Subcutaneous adipose tissue (tissue), 4 donors: ENCODE measurements around the gene IMPDH2. TPM values are rescaled to one million over a fixed set of nuclear protein-coding genes. Genes with fewer than 3 reads are reported as not detected.

ENCODE experiments used
- total RNA-seq, 4 donors: library from RNA; depleted of rRNA; stranded (reverse); fragments of >200 nt; gene quantifications; one replicate each; pipeline ENCODE4 v1.1.0, GENCODE V29; 2016
- TF ChIP-seq, protein P1 (sequence below): fragments of 450-650 bp; IDR thresholded peaks from one replicate; pipeline ENCODE4 v1.5.1; 2016; ENCODE audit warnings: low read depth, mild to moderate bottlenecking, control low read depth, antibody characterized with exemption, moderate library complexity

IMPDH2 gene
- total RNA-seq: 100 to 1,000 TPM in 2 of 4 donors, 10 to 100 TPM in 2; 92.3 to 126 (median 105) TPM

DNA sequence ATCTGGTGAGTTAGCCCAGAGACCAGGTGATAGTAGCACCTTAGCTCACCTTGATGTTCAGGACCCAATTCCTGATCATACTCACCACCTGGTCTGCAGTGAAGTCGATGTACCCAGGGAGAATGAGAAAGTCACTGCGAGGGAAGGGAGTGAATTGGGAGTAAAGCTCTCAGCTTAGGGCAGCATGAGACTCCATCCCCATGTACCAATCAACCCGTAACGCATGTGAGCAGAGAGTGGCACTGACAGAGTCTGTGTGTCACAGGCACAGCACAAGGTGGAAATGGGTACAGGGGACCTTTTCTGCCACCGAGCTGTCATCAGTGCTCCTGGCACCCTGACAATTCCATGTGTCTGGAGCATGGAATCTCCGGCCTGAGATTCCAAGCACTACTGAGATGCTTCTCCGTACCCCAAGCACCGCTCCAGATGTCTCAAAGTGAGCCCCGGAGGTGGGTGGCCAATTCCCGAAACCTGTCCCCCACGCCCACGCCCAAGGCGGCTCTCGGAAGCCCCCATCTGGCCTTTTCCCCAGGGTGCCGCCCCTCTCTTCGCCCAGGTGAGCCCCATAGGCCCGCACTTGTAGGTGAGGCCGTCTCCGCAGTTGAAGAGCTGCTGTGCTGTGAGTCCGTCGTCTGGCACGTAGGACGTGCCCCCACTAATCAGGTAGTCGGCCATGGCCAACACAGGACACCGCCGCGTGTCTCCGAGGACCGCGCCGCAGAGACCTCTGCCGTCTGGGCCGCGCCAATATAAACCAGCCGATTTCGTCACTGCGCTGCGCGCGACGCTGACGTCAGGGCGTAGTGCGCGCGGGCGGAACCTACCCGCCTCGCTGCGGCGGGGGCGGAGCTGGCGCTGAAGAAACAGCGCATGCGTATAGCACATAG is at the start of gene IMPDH2:
TSS of gene IMPDH2 (minus strand) at position 726 of the 890 bp plus-strand sequence. CDS start at position 678, 48 bp downstream.
- TF ChIP-seq, protein P1, sequence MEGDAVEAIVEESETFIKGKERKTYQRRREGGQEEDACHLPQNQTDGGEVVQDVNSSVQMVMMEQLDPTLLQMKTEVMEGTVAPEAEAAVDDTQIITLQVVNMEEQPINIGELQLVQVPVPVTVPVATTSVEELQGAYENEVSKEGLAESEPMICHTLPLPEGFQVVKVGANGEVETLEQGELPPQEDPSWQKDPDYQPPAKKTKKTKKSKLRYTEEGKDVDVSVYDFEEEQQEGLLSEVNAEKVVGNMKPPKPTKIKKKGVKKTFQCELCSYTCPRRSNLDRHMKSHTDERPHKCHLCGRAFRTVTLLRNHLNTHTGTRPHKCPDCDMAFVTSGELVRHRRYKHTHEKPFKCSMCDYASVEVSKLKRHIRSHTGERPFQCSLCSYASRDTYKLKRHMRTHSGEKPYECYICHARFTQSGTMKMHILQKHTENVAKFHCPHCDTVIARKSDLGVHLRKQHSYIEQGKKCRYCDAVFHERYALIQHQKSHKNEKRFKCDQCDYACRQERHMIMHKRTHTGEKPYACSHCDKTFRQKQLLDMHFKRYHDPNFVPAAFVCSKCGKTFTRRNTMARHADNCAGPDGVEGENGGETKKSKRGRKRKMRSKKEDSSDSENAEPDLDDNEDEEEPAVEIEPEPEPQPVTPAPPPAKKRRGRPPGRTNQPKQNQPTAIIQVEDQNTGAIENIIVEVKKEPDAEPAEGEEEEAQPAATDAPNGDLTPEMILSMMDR: no peak

DNA sequence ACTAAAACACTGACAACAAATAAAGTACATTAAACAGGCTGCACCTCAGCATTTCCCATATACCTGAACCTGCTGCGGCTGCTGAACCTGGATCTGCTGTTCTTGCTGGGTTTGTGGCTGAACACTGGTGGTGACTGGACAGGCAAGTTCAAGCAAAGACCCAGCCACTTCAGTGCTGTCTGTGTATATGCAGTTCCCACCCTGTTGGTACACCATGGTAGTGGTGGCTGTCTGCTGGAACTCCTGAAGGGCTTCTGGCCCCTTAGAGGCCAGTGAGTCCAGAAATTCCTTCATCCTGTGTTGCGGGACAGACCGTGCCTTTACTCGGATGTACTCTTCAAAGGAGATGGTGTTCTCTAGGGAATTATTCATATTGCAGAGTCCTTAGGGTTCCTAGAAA is 47.4 kb upstream of the IMPDH2 start:
- TF ChIP-seq, protein P1: no peak

DNA sequence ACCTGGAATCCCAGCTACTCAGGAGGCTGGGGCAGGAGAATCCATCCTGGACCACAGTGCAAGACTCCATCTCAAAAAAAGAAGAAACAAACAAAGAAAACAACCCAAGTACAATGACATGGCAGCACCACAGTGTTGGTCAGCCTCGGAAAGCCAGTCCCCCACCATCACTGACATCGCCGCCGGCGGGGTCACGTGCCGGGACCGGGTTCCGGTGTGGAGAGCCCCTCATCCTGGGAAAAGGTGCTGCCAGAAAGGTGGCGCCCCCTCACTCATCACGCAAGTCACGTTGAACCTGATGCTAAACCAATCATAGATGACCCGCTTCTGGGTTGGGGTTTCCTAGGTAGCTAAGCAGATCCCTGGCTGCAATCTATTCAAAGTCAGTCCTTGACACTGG is 46.9 kb upstream of the IMPDH2 start:
- TF ChIP-seq, protein P1: no peak

DNA sequence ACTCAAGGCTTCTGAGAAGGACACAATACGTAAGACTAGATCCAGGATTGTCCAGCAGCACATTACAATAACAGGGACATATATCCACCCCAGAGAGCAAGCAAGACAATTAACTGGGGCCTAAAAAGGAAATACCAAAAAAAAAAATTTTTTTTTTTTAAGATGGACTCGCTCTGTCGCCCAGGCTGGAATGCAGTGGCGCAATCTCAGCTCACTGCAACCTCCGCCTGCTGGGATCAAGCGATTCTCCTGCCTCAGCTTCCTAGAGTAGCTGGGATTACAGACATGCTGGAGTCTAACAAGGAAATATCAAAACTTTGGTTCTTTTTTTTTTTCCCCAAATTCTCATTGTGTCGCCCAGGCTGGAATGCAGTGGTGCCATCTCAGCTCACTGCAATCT is 28.8 kb upstream of the IMPDH2 start:
- TF ChIP-seq, protein P1: no peak

DNA sequence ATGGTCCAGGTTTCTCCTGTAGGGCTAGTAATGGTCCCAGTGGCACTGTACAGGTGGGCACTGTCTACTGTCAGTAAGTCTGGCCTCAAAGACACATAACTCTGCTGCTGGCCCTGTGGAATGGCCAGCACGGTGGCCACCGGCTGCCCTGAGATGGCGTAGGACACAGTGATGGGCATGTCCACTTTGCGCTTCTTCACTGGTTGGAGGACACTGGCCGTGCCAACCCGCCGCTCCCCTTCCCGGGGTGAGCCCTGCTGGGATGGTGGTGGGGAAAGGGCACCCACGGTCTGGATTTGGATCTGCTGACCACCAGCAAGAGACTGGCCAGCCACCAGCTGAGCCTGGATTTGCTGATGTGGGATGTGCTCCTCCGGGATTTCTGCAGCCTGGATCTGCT is 28.1 kb upstream of the IMPDH2 start:
- TF ChIP-seq, protein P1: no peak

DNA sequence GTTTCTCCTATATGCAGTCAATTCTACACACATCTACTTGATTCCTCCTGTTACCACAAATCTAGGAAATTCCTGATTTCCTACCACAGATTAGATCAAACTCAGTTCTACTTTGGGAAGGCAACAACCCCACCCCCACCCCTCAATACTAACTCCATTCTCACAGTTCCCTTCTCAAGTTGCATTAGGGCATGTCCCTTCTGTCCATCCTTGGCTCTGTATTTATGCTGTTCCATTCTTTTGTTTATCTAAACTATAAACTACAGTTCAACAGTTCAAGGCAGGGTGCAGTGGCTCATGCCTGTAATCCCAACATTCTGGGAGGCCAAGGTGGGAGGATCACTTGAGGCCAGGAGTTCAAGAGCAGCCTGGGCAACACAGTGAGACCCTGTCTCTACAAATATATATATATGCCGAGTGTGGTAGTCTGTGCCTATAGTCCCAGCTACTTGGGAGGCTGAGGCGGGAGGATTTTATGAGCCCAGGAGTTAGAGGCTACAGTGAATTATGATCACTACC is 25.2 kb upstream of the IMPDH2 start:
- TF ChIP-seq, protein P1: no peak

DNA sequence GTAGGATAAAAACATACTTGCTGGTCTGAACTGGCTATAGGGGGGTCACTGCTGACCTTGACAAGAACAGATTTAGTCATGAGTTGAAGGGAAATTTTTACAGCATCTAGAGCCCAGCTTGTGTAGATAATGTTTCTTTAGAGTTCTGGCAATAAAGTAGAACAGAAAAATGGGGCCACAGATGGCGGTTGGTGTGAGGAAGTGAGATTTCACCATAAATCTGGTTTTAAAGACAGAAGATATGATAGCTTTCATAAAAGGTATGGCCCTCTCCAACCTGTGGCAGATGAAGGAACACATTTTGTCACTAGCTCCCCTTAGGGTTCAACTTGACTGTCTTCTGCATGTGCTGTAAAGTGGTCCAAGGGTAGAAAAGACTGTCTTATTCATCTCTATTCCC is 24.3 kb upstream of the IMPDH2 start:
- TF ChIP-seq, protein P1: no peak
